Activated naive CD8-positive, alpha-beta T cell treated with anti-CD3 and anti-CD28 coated beads, Interleukin-2, amount 10 ng/mL, durations not matched to agents 7 days and 5 days (primary cell): Measurements from ENCODE around the gene ZNF774. TPM values are rescaled to one million over a fixed set of nuclear protein-coding genes. Genes with fewer than 3 reads are reported as not detected.

Experiments used
- ATAC-seq: fragments of 150-1000 bp; cut with Tn5 transposase; one replicate; pipeline ENCODE4 v1.10.0; 2021; ENCODE audit warnings: low read depth, moderate library complexity
- POLR2A ChIA-PET: fragments of 350-600 bp; sonication (Branson Sonifier 250); formaldehyde crosslinking; loops from one replicate; lab custom pipeline; 2021; ENCODE audit warnings: antibody characterized with exemption; lab: Charles Lee
- DNase-seq: peaks from one replicate; pipeline ENCODE4 v3.0.0; 2021
- H3K27ac Mint-ChIP-seq: one replicate; pipeline ENCODE4 v1.8.0; 2022; ENCODE audit warnings: mild to moderate bottlenecking, mixed read lengths
- H3K27me3 Mint-ChIP-seq: one replicate; pipeline ENCODE4 v1.8.0; 2022; ENCODE audit warnings: mild to moderate bottlenecking, moderate library complexity, mixed read lengths
- H3K36me3 Mint-ChIP-seq: one replicate; pipeline ENCODE4 v1.8.0; 2021; ENCODE audit warnings: mild to moderate bottlenecking, mixed read lengths
- H3K4me1 Mint-ChIP-seq: one replicate; pipeline ENCODE4 v1.8.0; 2021; ENCODE audit warnings: mixed read lengths
- H3K4me3 Mint-ChIP-seq: one replicate; pipeline ENCODE4 v1.8.0; 2022; ENCODE audit warnings: mild to moderate bottlenecking, moderate library complexity, mixed read lengths
- H3K9me3 Mint-ChIP-seq: one replicate; pipeline ENCODE4 v1.8.0; 2021; ENCODE audit warnings: mixed read lengths
- total RNA-seq, 2 experiments: library from RNA; stranded (reverse); gene quantifications; one replicate each; pipeline ENCODE4 v1.2.3, GENCODE V29; 2021

The ZNF774 gene
- total RNA-seq, 2 experiments from 2014 or later, result 1.6 to 2.4 TPM

DNA sequence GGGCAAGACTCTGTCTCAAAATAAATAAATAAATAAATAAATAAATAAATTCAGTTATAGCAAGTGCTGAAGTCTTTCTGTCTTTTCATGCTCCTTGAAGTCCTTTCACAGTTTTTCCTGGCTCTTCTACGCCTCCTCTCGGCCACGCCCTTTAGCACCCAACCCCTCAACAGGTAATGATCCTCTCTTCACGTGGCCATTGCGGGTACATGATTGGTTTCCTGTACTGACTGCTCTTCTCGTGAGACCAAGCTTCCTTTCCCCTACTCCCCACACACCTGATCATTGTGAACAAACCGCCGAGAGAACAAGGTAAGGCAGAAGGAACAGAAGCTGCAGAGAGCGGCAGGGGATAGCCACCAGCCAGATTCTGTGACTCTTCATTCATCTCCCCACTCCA, 2.3 kb upstream of the ZNF774 start:
- no peaks in the 10 kb centered on the region for H3K36me3 Mint-ChIP-seq
- no peak overlapping the region for H3K27ac Mint-ChIP-seq
- H3K9me3 Mint-ChIP-seq, result no peaks in the 10 kb centered on the region
- no peaks in the 10 kb centered on the region for H3K27me3 Mint-ChIP-seq
- no peak overlapping the region for H3K4me3 Mint-ChIP-seq
- POLR2A ChIA-PET, result no interaction called here
- DNase-seq (no peak), ATAC-seq (no peak)
- H3K4me1 Mint-ChIP-seq, result peaks cover 14% of the 10 kb centered on the region

DNA sequence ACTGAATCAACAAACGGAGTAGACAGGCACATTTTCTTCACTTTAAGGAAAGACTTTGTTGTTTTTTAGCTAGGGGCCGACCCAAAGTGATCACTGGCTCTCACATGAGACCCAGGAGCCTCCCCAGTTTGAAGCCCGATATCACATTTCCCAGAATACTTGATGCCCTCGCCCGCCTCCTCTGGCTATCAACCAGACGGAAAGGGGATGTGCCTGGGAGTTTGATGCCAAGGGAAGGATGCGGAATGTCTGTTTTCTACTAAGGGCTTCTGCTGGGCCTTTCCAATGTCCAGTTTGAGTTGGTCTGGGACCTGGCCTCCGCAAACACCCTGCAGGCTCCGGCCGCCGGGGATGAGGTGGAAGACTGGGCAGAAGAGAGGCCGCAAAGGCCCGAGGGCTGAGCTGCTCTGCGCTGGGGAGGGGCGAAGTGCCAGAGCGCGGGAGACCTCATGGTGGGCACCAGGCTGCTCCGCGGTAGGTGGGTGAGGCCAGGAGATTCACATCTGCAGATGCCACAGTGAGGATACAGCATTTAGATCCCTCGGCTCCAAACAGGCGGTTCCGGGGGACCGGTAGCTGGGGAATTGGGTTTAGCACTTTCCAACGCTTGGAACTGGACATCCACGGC, 491 bp upstream of the ZNF774 start:
- POLR2A ChIA-PET, result interaction anchor here (1.9 kb wide), 1 partner anchor 37 kb away, joined by 11 read pairs; the partner anchor contains the start of gene IQGAP1
- no peaks in the 10 kb centered on the region for H3K27me3 Mint-ChIP-seq
- H3K4me3 Mint-ChIP-seq, result peak overlapping the region; percentile 88
- peak; percentile 15 for ATAC-seq
- peaks cover 1% of the 10 kb centered on the region for H3K36me3 Mint-ChIP-seq
- no peak for DNase-seq
- H3K9me3 Mint-ChIP-seq, result no peaks in the 10 kb centered on the region
- H3K27ac Mint-ChIP-seq, result peak overlapping the region; percentile 78
- H3K4me1 Mint-ChIP-seq, result peaks cover 14% of the 10 kb centered on the region

DNA sequence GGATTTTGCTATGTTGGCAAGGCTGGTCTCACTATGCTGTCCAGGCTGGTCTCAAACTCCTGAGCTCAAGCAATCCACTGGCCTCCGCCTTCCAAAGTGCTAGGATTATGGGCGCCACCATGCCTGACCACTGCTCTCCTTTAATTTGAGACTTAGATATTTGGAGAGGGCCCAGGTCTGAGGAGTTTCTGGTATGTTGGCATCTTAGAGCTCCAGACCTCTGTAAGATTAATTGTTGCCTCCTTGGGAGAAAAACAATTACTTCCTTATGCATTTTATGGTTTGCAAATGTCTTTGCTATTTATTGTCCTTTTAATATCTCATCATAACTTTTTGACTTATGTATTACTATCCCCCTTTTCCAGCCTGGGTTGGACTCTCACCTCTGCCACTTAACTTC, 2.9 kb downstream of the ZNF774 start:
- H3K36me3 Mint-ChIP-seq, result peaks cover 4% of the 10 kb centered on the region

GRCh38 chr15:90358124-90359033, 6.3 kb downstream of the ZNF774 start:
- no peak overlapping the region for H3K4me3 Mint-ChIP-seq
- no peaks in the 10 kb centered on the region for H3K27me3 Mint-ChIP-seq
- peaks cover 30% of the 10 kb centered on the region for H3K4me1 Mint-ChIP-seq
- POLR2A ChIA-PET, result interaction anchor here (5.4 kb wide), 1 partner anchor 29 kb away, joined by 68 read pairs; the partner anchor contains the start of gene IQGAP1
- no peak overlapping the region for H3K27ac Mint-ChIP-seq
- DNase-seq (no peak), ATAC-seq (peak; percentile 48)
- no peaks in the 10 kb centered on the region for H3K9me3 Mint-ChIP-seq
- H3K36me3 Mint-ChIP-seq, result peaks cover 4% of the 10 kb centered on the region

More for the DNA sequence above, 2.9 kb downstream of the ZNF774 start:
- H3K27ac Mint-ChIP-seq, result no peak overlapping the region
- H3K9me3 Mint-ChIP-seq, result no peaks in the 10 kb centered on the region
- POLR2A ChIA-PET, result interaction anchor here (1.0 kb wide), 1 partner anchor 18 kb away, joined by 3 read pairs; no protein-coding TSS in a partner anchor
- DNase-seq (no peak), ATAC-seq (no peak)
- peaks cover 17% of the 10 kb centered on the region for H3K4me1 Mint-ChIP-seq
- no peak overlapping the region for H3K4me3 Mint-ChIP-seq
- H3K27me3 Mint-ChIP-seq, result no peaks in the 10 kb centered on the region

DNA sequence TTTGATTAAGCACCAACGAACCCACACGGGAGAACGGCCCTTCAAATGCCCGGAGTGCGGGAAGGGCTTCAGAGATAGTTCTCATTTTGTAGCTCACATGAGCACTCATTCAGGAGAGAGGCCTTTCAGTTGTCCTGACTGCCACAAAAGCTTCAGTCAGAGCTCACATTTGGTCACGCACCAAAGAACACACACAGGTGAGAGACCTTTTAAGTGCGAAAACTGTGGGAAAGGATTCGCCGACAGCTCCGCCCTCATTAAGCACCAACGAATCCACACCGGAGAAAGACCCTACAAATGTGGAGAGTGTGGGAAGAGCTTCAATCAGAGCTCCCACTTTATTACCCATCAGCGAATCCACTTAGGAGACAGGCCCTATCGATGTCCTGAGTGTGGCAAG, 8.7 kb downstream of the ZNF774 start:
- Mint-ChIP-seq H3K4me3 (no peak overlapping the region), H3K27me3 (no peaks in the 10 kb centered on the region), H3K9me3 (no peaks in the 10 kb centered on the region), H3K27ac (no peak overlapping the region), H3K4me1 (peaks cover 32% of the 10 kb centered on the region), H3K36me3 (peaks cover 4% of the 10 kb centered on the region)
- no peak for ATAC-seq
- POLR2A ChIA-PET, result interaction anchor here (0.6 to 5.4 kb wide), 5 partner anchors 16 to 111 kb away, joined by 3 to 68 read pairs (median 6); partner anchors contain the start of genes IQGAP1 and TTLL13
- no peak for DNase-seq

- no peak for DNase-seq
- Mint-ChIP-seq H3K4me1 (peaks cover 32% of the 10 kb centered on the region), H3K27ac (no peak overlapping the region), H3K9me3 (no peaks in the 10 kb centered on the region), H3K36me3 (peaks cover 3% of the 10 kb centered on the region), H3K4me3 (no peak overlapping the region), H3K27me3 (no peaks in the 10 kb centered on the region)
- ATAC-seq, result no peak
- POLR2A ChIA-PET, result interaction anchor here (1.2 to 5.4 kb wide), 6 partner anchors 11 to 119 kb away, joined by 3 to 68 read pairs (median 8); partner anchors contain the start of gene IQGAP1
Measured at GRCh38 chr15:90362936-90363212, 10.8 kb downstream of the ZNF774 start.

GRCh38 chr15:90364251-90364650, 12.2 kb downstream of the ZNF774 start:
- ATAC-seq, result no peak
- Mint-ChIP-seq H3K27ac (no peak overlapping the region), H3K4me1 (peaks cover 26% of the 10 kb centered on the region), H3K36me3 (no peaks in the 10 kb centered on the region), H3K4me3 (no peak overlapping the region), H3K9me3 (no peaks in the 10 kb centered on the region), H3K27me3 (no peaks in the 10 kb centered on the region)
- no peak for DNase-seq
- POLR2A ChIA-PET, result interaction anchor here (5.0 kb wide), 1 partner anchor 13 kb away, joined by 20 read pairs; no protein-coding TSS in a partner anchor

DNA sequence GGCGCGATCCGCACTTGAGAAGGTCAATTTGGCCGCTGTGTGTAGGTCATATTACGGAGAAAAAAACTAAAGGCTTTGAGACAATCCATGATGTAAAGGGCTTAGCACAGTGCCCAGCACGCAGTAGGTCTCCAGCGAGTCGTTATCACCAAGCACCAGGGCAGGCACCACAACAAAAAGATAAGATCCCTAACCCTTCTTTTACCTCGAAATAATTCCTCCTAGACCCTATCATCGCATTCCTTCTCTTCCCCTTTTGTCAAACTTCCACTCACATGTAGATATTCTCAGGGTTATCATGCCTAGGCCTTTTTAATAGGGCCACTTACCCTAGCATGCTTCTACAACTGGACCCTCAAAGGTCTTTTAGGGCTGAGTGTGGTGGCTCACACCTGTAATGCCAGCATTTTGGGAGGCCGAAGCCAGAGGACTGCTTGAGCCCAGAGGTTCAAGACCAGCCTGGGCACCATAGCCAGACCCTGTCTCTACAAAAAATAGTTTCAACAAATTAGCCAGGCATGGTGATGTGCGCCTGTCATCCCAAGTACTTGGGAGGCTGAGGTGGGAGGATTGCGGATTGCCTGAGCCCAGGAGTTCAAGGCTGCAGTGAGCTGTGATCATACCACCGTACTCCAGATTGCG, 13.5 kb downstream of the ZNF774 start:
- Mint-ChIP-seq H3K36me3 (no peaks in the 10 kb centered on the region), H3K27me3 (no peaks in the 10 kb centered on the region), H3K9me3 (no peaks in the 10 kb centered on the region), H3K27ac (no peak overlapping the region), H3K4me3 (no peak overlapping the region), H3K4me1 (peaks cover 26% of the 10 kb centered on the region)
- ATAC-seq (no peak), DNase-seq (no peak)
- POLR2A ChIA-PET, result interaction anchor here (2.7 kb wide), 1 partner anchor 12 kb away, joined by 8 read pairs; no protein-coding TSS in a partner anchor

GRCh38 chr15:90367576-90367975, 15.5 kb downstream of the ZNF774 start:
- Mint-ChIP-seq H3K27me3 (no peaks in the 10 kb centered on the region), H3K27ac (no peak overlapping the region), H3K36me3 (no peaks in the 10 kb centered on the region), H3K4me3 (no peak overlapping the region), H3K4me1 (peaks cover 16% of the 10 kb centered on the region), H3K9me3 (no peaks in the 10 kb centered on the region)
- ATAC-seq, result no peak
- POLR2A ChIA-PET, result interaction anchor here (1.2 to 2.7 kb wide), 2 partner anchors 9 to 21 kb away, joined by 3 to 8 read pairs; partner anchors contain the start of gene IQGAP1
- DNase-seq, result no peak

DNA sequence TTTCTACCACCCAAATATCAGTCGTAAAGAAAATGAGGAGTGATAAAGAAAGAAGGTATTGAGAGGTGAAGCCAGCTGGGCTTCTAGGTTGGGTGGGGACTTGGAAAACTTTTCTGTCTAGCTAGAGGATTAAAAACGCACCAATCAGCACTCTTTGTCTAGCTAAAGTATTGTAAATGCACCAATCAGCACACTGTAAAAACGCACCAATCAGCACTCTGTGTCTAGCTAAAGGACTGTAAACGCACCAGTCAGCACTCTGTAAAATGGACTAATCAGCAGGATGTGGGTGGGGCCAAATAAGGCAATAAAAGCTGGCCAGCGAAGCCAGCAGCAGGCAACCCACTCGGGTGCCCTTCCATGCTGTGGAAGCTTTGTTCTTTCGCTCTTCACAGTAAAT, 23.0 kb downstream of the ZNF774 start:
- Mint-ChIP-seq H3K27ac (no peak overlapping the region), H3K9me3 (peaks cover 17% of the 10 kb centered on the region), H3K4me3 (no peak overlapping the region), H3K4me1 (peaks cover 29% of the 10 kb centered on the region), H3K36me3 (peaks cover 31% of the 10 kb centered on the region), H3K27me3 (no peaks in the 10 kb centered on the region)
- POLR2A ChIA-PET, result interaction anchor here (2.5 to 6.2 kb wide), 2 partner anchors 13 kb away, joined by 10 to 93 read pairs; partner anchors contain the start of gene IQGAP1
- no peak for ATAC-seq
- DNase-seq, result no peak

DNA sequence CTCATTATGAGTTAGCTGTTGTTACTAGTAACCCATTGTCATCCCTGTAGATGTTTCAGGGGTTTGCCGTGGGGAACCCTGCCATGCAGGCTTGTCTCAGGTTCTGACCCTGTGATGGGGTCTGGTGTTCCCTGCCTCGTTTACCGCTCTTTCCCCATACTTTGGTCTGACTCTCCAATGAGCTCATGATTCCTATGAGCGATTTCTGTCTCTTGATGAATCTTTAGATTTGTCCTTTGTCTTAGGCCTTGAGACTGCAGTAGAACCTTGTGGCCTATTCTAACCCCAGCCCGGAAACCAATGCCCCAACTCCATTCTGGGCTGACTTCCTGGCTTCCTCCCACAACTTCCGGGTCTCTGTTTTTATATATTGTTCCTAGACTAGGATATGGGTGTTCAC, 24.7 kb downstream of the ZNF774 start:
- DNase-seq (peak; percentile 71), ATAC-seq (peak; percentile 94)
- H3K4me3 Mint-ChIP-seq, result peak overlapping the region; percentile 64
- H3K9me3 Mint-ChIP-seq, result peaks cover 21% of the 10 kb centered on the region
- peaks cover 37% of the 10 kb centered on the region for H3K36me3 Mint-ChIP-seq
- POLR2A ChIA-PET, result interaction anchor here (1.0 to 6.2 kb wide), 7 partner anchors 10 to 495 kb away, joined by 3 to 93 read pairs (median 7); partner anchors contain the start of gene IQGAP1
- H3K4me1 Mint-ChIP-seq, result peaks cover 29% of the 10 kb centered on the region
- H3K27ac Mint-ChIP-seq, result peak overlapping the region; percentile 93
- no peaks in the 10 kb centered on the region for H3K27me3 Mint-ChIP-seq

DNA sequence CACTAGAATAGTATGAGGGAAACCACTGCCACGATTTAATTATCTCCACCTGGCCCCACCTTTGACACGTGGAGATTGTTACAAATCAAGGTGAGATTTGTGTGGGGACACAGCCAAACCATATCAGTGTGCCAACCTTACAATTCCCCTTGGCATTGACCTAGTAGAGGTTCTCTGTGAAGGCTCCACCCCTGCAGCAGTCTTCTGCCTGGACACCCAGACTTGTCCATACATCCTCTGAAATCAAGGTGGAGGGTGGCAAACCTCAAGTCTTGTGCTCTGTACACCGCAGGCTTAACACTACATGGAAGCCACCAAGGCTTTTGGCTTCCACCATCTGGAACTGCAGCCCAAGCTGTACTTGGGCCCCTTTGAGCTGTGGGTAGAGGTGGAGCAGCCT, 27.2 kb downstream of the ZNF774 start:
- Mint-ChIP-seq H3K9me3 (peaks cover 21% of the 10 kb centered on the region), H3K4me1 (peaks cover 32% of the 10 kb centered on the region), H3K27me3 (no peaks in the 10 kb centered on the region), H3K4me3 (no peak overlapping the region), H3K36me3 (peaks cover 37% of the 10 kb centered on the region), H3K27ac (no peak overlapping the region)
- no peak for DNase-seq
- POLR2A ChIA-PET, result interaction anchor here (6.2 kb wide), 1 partner anchor 9 kb away, joined by 93 read pairs; the partner anchor contains the start of gene IQGAP1
- ATAC-seq, result no peak

- Mint-ChIP-seq H3K27me3 (no peaks in the 10 kb centered on the region), H3K36me3 (peaks cover 28% of the 10 kb centered on the region), H3K27ac (no peak overlapping the region), H3K4me1 (peaks cover 20% of the 10 kb centered on the region), H3K4me3 (no peak overlapping the region), H3K9me3 (peaks cover 18% of the 10 kb centered on the region)
- ATAC-seq (no peak), DNase-seq (no peak)
- POLR2A ChIA-PET, result interaction anchor here (0.5 kb wide), 1 partner anchor 1496 kb away, joined by 5 read pairs; no protein-coding TSS in a partner anchor
Measured at GRCh38 chr15:90381515-90381914, 29.4 kb downstream of the ZNF774 start.
